GM12865 (cell line): ENCODE measurements around the gene CYTH2.

Experiments
- DNase-seq: peaks from one replicate; pipeline ENCODE4 v3.0.0; 2010; ENCODE audit warnings: low read depth
- H3K4me3 ChIP-seq: 2 replicates; pipeline ENCODE4 v1.5.1; 2011; ENCODE audit warnings: mild to moderate bottlenecking, low read depth, low read length, control low read depth
- CTCF ChIP-seq: IDR thresholded peaks from 2 replicates; pipeline ENCODE4 v1.5.1; 2011; ENCODE audit warnings: low read length, control low read depth, low read depth, inconsistent platforms; ENCODE audit not compliant: insufficient read depth; ENCODE audit errors: missing control alignments

CYTH2 gene

DNA sequence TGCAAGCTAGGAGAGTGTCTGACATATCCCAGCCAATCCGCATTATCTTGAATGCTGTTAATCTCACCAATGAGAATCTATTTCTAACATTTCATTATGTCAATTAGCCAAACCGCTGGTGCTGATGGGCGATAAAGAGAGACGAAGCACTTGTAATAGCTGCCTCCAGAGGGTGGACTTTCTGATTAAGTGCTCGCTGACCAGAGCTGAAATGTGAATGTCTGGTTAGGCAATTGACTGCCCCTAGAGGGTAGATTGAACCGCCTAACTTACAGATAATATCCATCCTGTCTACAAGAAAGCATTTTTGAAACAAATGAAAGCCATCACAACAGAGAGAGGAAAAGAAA is 23.9 kb upstream of the CYTH2 start:
- peak; percentile 21 for TF ChIP-seq CTCF
- peak; percentile 67 for DNase-seq
- peak overlapping the region; percentile 88 for H3K4me3 ChIP-seq

- no peak for TF ChIP-seq CTCF
- peak; percentile 98 for DNase-seq
- H3K4me3 ChIP-seq = peak within 1 kb of the TSS; percentile 88
Measured at GRCh38 chr19:48445606-48446481, 23.3 kb upstream of the CYTH2 start, which contains the start of gene GRWD1. GRWD1 (plus strand) TSS chr19:48445983; CDS start chr19:48446006, 23 bp downstream.

DNA sequence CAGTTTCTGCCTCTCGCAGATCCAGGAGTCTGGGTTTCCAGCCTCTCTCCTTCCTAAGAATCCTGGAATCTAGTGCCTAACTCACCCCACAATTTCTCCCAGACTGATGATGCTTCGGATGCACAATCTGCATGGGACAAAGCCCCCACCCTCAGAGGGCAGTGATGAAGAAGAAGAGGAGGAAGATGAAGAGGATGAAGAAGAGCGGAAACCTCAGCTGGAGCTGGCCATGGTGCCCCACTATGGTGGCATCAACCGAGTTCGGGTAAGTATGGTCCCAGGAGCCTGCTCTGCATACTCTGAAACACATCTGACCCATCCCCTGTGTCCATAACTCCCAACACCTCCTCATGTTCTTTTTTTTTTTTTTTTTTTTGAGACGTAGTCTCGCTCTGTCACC is 22.6 kb upstream of the CYTH2 start:
- DNase-seq = no peak
- no peak for TF ChIP-seq CTCF

GRCh38 chr19:48448563-48448962 is 20.6 kb upstream of the CYTH2 start:
- H3K4me3 ChIP-seq = no peak overlapping the region
- no peak for TF ChIP-seq CTCF

More for the DNA sequence above, 22.6 kb upstream of the CYTH2 start:
- peak overlapping the region; percentile 88 for H3K4me3 ChIP-seq

GRCh38 chr19:48450441-48450840 is 18.7 kb upstream of the CYTH2 start:
- no peak for DNase-seq
- no peak for TF ChIP-seq CTCF
- no peak overlapping the region for H3K4me3 ChIP-seq

More at GRCh38 chr19:48448563-48448962, 20.6 kb upstream of the CYTH2 start:
- DNase-seq = no peak

DNA sequence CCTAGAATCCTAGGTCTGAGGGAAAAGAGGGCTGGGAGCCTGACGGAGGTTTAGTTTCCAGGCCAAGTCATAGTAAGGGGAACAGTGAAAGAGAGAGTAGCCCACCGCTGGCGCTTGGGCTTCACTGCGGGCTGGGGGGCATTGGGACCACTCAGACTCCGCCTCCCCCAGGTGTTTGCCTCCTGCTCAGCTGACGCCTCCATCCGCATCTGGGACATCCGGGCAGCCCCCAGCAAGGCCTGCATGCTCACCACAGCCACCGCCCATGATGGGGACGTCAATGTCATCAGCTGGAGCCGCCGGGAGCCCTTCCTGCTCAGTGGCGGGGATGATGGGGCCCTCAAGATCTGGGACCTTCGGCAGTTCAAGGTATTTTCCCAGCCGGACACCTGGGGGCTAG is 18.3 kb upstream of the CYTH2 start:
- TF ChIP-seq CTCF = no peak
- H3K4me3 ChIP-seq = no peak overlapping the region
- DNase-seq = no peak
